GM23248 (cell line): Measurements from ENCODE around the gene ACADS.

Source experiments
- EZH2 ChIP-seq: fragments of 200-600 bp; sonication (generic); IDR thresholded peaks from 2 replicates; pipeline ENCODE4 v1.6.1; 2018; ENCODE audit warnings: antibody characterized with exemption, mild to moderate bottlenecking; ENCODE audit not compliant: insufficient read depth, poor library complexity, severe bottlenecking
- EZH2phosphoT487 ChIP-seq: fragments of 200-600 bp; sonication (generic); IDR thresholded peaks from 2 replicates; pipeline ENCODE4 v1.6.1; 2018; ENCODE audit warnings: antibody characterized with exemption, moderate library complexity, mild to moderate bottlenecking, low read depth; ENCODE audit not compliant: insufficient read depth

- TF ChIP-seq EZH2 (no peak), EZH2phosphoT487 (no peak)
These were observed 45.4 kb upstream of the ACADS start for GRCh38 chr12:120680165-120680738.
